ENCODE measurements around the gene SEPHS2. TPM values are rescaled to one million over a fixed set of nuclear protein-coding genes. Genes with fewer than 3 reads are reported as not detected.
A peak's percentile ranks its signal among the peaks of the same experiment; 100 is the strongest.

The SEPHS2 gene
- total RNA-seq, 1 donor from 2014 or later = 30.5 TPM

DNA sequence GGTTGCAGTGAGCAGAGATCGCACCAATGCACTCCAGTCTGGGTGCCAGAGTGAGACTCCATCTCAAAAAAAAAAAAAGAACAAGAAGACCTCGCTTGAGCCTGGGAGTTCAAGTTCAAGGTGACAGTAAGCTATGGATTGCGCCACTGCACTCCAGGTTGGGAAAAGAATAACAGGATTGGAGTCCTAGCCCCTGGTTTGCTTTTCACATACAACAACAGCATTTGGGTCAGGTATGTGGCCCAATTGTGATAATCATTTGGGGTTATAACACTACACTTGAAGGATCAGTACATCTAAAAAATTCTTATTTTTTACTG lies 3.4 kb upstream of the SEPHS2 start:
- DNase-seq (ENCODE audit: low read depth, low spot score) = no peak
- no peaks in the 10 kb centered on the region for H3K27me3 Mint-ChIP-seq (ENCODE audit: low read depth)
- H3K36me3 Mint-ChIP-seq (ENCODE audit: low read depth) = peaks cover 5% of the 10 kb centered on the region
- TF ChIP-seq, protein P1, sequence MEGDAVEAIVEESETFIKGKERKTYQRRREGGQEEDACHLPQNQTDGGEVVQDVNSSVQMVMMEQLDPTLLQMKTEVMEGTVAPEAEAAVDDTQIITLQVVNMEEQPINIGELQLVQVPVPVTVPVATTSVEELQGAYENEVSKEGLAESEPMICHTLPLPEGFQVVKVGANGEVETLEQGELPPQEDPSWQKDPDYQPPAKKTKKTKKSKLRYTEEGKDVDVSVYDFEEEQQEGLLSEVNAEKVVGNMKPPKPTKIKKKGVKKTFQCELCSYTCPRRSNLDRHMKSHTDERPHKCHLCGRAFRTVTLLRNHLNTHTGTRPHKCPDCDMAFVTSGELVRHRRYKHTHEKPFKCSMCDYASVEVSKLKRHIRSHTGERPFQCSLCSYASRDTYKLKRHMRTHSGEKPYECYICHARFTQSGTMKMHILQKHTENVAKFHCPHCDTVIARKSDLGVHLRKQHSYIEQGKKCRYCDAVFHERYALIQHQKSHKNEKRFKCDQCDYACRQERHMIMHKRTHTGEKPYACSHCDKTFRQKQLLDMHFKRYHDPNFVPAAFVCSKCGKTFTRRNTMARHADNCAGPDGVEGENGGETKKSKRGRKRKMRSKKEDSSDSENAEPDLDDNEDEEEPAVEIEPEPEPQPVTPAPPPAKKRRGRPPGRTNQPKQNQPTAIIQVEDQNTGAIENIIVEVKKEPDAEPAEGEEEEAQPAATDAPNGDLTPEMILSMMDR (conservative IDR thresholded peaks at IDR 0.05) = no peak
- H3K27ac Mint-ChIP-seq (ENCODE audit: unreplicated experiment) = no peak overlapping the region
- no peaks in the 10 kb centered on the region for H3K9me3 Mint-ChIP-seq
- H3K4me1 Mint-ChIP-seq = peaks cover 20% of the 10 kb centered on the region
- H3K4me3 Mint-ChIP-seq = no peak overlapping the region

DNA sequence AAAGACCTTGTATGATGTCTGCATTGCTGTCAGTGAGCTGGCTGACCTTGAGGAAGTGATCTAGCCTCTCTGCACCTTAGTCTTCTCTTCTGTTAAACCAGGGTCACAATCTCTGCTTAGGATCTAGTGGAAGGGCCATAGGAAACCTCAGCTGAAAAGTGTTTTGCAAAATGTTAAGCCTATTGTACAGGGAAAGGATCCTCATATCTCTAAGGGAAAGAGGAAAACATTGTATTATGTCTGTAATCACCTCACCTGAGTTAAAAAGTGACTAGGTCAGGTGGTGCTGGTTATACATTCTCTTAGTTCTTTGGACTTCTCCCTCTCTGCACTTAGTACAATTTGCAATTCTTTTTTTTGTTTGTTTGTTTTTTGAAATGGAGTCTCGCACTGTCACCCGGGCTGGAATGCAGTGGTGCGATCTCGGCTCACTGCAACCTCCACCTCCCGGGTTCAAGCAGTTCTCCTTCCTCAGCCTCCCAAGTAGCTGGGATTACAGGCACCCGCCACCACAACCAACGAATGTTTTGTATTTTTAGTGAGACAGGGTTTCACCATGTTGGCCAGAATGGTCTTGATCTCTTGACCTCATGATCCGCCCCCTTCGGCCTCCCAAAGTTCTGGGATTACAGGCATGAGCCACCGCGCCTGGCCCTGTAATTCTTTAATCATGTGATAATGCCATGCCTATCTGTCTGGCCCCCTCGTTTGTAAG lies 2.0 kb upstream of the SEPHS2 start:
- Mint-ChIP-seq H3K4me3 (peak overlapping the region; percentile 35), H3K27ac (ENCODE audit: unreplicated experiment) (no peak overlapping the region), H3K36me3 (ENCODE audit: low read depth) (peaks cover 15% of the 10 kb centered on the region), H3K4me1 (peaks cover 31% of the 10 kb centered on the region), H3K9me3 (no peaks in the 10 kb centered on the region), H3K27me3 (ENCODE audit: low read depth) (no peaks in the 10 kb centered on the region)
- no peak for DNase-seq (ENCODE audit: low read depth, low spot score)
- TF ChIP-seq, protein P1 (conservative IDR thresholded peaks at IDR 0.05) = no peak

DNA sequence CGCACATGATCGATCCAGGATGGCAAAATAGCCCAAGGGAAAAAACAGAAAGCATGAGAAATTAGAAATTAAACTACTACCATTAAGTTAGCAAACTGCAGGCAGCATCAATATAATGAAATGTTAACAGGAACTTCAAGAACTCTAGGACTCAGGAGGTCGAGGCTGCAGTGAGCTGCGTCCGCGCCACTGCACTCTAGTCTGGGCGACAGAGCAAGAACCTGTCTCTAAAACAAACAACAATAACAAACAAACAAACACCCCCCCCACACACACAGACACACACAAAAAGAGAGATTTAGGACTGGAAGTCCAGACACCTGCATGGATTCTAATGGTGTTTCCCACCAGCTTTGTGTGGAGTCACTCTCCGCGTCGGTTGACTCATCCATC lies 525 bp upstream of the SEPHS2 start:
- DNase-seq (ENCODE audit: low read depth, low spot score) = no peak
- H3K27ac Mint-ChIP-seq (ENCODE audit: unreplicated experiment) = peak overlapping the region; percentile 92
- H3K4me3 Mint-ChIP-seq = peak overlapping the region; percentile 94
- no peaks in the 10 kb centered on the region for H3K9me3 Mint-ChIP-seq
- TF ChIP-seq, protein P1 (conservative IDR thresholded peaks at IDR 0.05) = no peak
- peaks cover 31% of the 10 kb centered on the region for H3K4me1 Mint-ChIP-seq
- H3K27me3 Mint-ChIP-seq (ENCODE audit: low read depth) = no peaks in the 10 kb centered on the region
- H3K36me3 Mint-ChIP-seq (ENCODE audit: low read depth) = peaks cover 15% of the 10 kb centered on the region

DNA sequence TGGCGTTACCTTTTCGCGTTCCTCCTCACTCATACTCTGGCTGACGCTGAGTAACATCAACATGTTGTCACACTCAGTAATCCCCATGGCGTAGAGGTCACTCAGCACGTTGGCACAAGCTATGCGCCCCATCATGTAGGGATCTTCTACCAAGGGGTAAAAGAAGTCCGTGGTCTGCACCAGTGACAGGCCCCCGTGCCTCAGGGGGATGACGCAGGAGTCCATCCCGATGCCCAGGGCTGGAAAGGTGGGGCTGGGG lies 596 bp downstream of the SEPHS2 start:
- Mint-ChIP-seq H3K27me3 (ENCODE audit: low read depth) (peaks cover 2% of the 10 kb centered on the region), H3K9me3 (no peaks in the 10 kb centered on the region), H3K36me3 (ENCODE audit: low read depth) (peaks cover 15% of the 10 kb centered on the region), H3K4me3 (peak overlapping the region; percentile 94), H3K27ac (ENCODE audit: unreplicated experiment) (peak overlapping the region; percentile 43), H3K4me1 (peaks cover 31% of the 10 kb centered on the region)
- TF ChIP-seq, protein P1 (conservative IDR thresholded peaks at IDR 0.05) = no peak
- no peak for DNase-seq (ENCODE audit: low read depth, low spot score)

DNA sequence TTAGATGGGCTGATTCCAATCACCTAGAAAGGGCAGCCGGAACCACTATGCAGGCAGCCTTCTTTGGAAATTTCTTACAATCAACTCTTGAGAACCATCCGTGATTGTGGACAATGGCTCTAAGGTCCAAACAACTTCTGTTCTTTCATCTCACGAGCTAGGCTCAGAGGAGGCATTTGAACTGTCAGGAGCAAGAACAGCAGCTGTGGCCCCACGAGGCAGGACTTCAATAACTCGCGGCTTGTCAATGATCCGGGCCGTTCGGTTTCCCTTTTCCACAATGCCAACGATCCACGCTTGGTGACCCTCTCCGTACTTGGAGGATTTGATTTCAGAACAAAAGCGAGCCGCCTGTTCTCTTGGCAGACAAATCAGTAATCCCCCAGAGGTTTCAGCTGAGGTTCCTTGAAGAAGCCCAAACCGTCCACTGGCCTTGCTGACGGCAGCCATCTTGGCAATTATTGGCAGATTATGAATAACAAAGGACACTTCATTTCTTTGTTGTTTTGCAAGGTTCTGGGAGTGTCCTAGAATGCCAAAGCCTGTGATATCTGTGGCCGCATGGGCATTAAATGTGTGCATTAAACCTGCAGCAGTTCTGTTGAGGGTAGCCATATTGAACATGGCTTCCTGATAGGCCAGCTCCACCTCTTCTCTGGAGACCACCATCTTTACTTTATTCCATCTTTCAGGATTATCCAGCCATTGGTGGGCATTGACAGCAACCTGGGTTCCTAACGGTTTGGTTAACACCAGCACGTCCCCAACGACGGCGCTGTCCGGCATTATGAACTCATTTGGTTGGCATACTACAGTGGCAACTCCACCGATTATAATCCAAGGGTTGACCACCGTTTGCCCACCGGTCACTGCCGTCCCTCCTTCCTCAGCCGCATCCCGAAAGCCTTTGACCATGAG lies 1.2 kb downstream of the SEPHS2 start:
- TF ChIP-seq, protein P1 (conservative IDR thresholded peaks at IDR 0.05) = no peak
- Mint-ChIP-seq H3K36me3 (ENCODE audit: low read depth) (peaks cover 15% of the 10 kb centered on the region), H3K9me3 (no peaks in the 10 kb centered on the region), H3K4me3 (peak overlapping the region; percentile 94), H3K27ac (ENCODE audit: unreplicated experiment) (peak overlapping the region; percentile 43), H3K27me3 (ENCODE audit: low read depth) (peaks cover 2% of the 10 kb centered on the region), H3K4me1 (peaks cover 31% of the 10 kb centered on the region)
- no peak for DNase-seq (ENCODE audit: low read depth, low spot score)
